SH-SY5Y (cell line): Measurements from ENCODE around the gene MAPK8IP2.

ENCODE experiments used
- GATA2 ChIP-seq: IDR thresholded peaks from 2 replicates; pipeline ENCODE4 v1.6.1; 2011; ENCODE audit warnings: mild to moderate bottlenecking, low read depth, low read length
- GATA3 ChIP-seq: IDR thresholded peaks from 2 replicates; pipeline ENCODE4 v1.6.1; 2011; ENCODE audit warnings: low read depth, mild to moderate bottlenecking, low read length, moderate library complexity

The MAPK8IP2 gene

GRCh38 chr22:50611341-50612060 is 10.9 kb downstream of the MAPK8IP2 start:
- TF ChIP-seq GATA2: no peak
- no peak for TF ChIP-seq GATA3

- TF ChIP-seq GATA3: no peak
- TF ChIP-seq GATA2: no peak
Observed at GRCh38 chr22:50612168-50612527, 11.6 kb downstream of the MAPK8IP2 start.

GRCh38 chr22:50612528-50613221 is 12.1 kb downstream of the MAPK8IP2 start:
- TF ChIP-seq GATA3 (no peak), GATA2 (no peak)

- TF ChIP-seq GATA2: no peak
- TF ChIP-seq GATA3: no peak
Observed at GRCh38 chr22:50613291-50613981, 12.8 kb downstream of the MAPK8IP2 start.

GRCh38 chr22:50620593-50621355 is 20.2 kb downstream of the MAPK8IP2 start:
- TF ChIP-seq GATA2 (no peak), GATA3 (no peak)

GRCh38 chr22:50621356-50621880 is 20.8 kb downstream of the MAPK8IP2 start:
- no peak for TF ChIP-seq GATA2
- no peak for TF ChIP-seq GATA3

GRCh38 chr22:50621948-50622722 is 21.5 kb downstream of the MAPK8IP2 start:
- no peak for TF ChIP-seq GATA2
- TF ChIP-seq GATA3: no peak

- TF ChIP-seq GATA2: no peak
- TF ChIP-seq GATA3: no peak
Observed at GRCh38 chr22:50622723-50623327, 22.2 kb downstream of the MAPK8IP2 start.

- TF ChIP-seq GATA3 (no peak), GATA2 (no peak)
Observed at GRCh38 chr22:50624347-50625130, 23.9 kb downstream of the MAPK8IP2 start.

GRCh38 chr22:50625131-50625567 is 24.6 kb downstream of the MAPK8IP2 start:
- TF ChIP-seq GATA2: no peak
- no peak for TF ChIP-seq GATA3

- TF ChIP-seq GATA2 (no peak), GATA3 (no peak)
Observed at GRCh38 chr22:50625568-50626313, 25.1 kb downstream of the MAPK8IP2 start.
